Measurements from ENCODE around the gene TXNL1.

GRCh38 chr18:56639571-56639970 lies 1.2 kb upstream of the TXNL1 start:
- TF ChIP-seq CTCF (conservative IDR thresholded peaks at IDR 0.05; ENCODE audit: low read depth, low read length) (no peak), EZH2 (IDR thresholded peaks at IDR 0.05; ENCODE audit: borderline replicate concordance, low read depth, low read length, poor library complexity, severe bottlenecking) (no peak)
